ENCODE results near the gene DPYSL4.

DNA sequence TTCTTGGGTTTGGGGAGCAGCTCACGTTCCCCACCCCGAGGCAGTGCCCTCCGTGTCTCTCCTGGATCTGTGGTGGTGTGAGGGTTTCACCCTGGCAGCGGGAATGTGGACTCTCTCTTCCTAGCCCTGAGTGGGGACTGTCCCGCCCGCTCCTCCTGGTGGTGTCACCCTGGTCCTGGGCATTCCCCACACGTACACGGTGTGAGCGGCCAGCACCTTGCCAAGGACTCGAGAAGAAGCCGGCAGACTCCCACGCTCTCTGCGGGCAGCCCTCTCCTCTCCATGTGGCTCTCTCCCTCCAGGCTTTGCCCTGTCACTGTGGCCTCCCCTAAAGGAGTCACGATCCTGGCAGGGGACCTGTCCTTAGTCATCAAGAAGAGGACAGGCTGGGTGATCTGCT, 24.0 kb downstream of the DPYSL4 start:
- TF ChIP-seq ZNF274 (IDR thresholded peaks at IDR 0.05; ENCODE audit: low read depth, low read length): no peak
- no peak for TF ChIP-seq SUZ12 (IDR thresholded peaks at IDR 0.05; ENCODE audit: extremely low read depth, insufficient read depth, insufficient read length)
- TF ChIP-seq YY1 (IDR thresholded peaks at IDR 0.05; ENCODE audit: insufficient read depth, insufficient read length): no peak
